ENCODE results near the gene TBC1D22A. TPM values are rescaled to one million over a fixed set of nuclear protein-coding genes. Genes with fewer than 3 reads are reported as not detected.

TBC1D22A gene
- total and polyA plus RNA-seq, 2 experiments from 2014 or later = 16.6 to 18.5 TPM

DNA sequence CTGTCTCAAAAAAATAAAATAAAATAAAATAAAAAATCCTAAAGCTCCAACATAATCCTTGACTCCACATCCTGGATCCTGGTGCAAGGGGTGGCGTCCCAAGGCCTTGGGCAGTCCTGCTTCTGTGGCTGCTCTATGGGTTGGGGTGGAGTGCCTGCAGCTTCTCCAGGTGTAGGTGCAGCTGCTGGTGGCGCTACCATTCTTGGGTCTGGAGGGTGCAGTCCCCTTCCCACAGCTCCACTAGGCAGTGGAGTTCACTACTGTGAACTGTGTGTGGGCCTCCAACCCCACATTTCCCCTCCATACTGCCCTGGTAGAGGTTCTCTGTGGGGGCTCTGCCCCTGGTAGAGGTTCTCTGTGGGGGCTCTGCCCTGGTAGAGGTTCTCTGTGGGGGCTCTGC, 6.9 kb upstream of the TBC1D22A start:
- H3K9me3 ChIP-seq (ENCODE audit: low read depth) = no peaks in the 10 kb centered on the region
- H3K4me3 ChIP-seq = no peak overlapping the region
- H3K27me3 ChIP-seq = no peaks in the 10 kb centered on the region
- no peak overlapping the region for H3K27ac ChIP-seq
- H3K4me1 ChIP-seq (ENCODE audit: low read depth) = peaks cover 5% of the 10 kb centered on the region
- TF ChIP-seq, protein P1, sequence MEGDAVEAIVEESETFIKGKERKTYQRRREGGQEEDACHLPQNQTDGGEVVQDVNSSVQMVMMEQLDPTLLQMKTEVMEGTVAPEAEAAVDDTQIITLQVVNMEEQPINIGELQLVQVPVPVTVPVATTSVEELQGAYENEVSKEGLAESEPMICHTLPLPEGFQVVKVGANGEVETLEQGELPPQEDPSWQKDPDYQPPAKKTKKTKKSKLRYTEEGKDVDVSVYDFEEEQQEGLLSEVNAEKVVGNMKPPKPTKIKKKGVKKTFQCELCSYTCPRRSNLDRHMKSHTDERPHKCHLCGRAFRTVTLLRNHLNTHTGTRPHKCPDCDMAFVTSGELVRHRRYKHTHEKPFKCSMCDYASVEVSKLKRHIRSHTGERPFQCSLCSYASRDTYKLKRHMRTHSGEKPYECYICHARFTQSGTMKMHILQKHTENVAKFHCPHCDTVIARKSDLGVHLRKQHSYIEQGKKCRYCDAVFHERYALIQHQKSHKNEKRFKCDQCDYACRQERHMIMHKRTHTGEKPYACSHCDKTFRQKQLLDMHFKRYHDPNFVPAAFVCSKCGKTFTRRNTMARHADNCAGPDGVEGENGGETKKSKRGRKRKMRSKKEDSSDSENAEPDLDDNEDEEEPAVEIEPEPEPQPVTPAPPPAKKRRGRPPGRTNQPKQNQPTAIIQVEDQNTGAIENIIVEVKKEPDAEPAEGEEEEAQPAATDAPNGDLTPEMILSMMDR (IDR thresholded peaks at IDR 0.05; ENCODE audit: low read depth, low read length) = no peak
- no peak for DNase-seq (ENCODE audit: low read depth in 1 of 2, low spot score in 1 of 2)
- H3K36me3 ChIP-seq = no peaks in the 10 kb centered on the region

DNA sequence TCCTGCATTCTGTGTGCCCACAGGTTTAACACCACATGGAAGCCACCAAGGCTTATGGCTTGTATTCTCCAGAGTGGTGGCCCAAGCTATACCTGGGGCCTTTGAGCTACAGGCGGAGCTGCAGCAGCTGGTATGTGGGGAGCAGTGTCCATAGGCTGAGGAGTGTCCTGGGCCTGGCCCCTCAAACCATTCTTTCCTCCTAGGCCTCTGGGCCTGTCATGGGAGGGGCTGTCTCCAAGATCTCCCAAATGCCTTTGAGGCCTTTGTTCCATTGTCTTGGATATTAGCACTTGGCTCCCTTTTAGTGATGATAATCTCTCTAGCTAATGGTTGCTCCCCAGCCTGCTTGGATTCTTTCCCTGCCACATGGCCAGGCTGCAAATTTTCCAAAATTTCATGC, 6.4 kb upstream of the TBC1D22A start:
- no peak overlapping the region for H3K4me3 ChIP-seq
- H3K9me3 ChIP-seq (ENCODE audit: low read depth) = no peaks in the 10 kb centered on the region
- no peaks in the 10 kb centered on the region for H3K36me3 ChIP-seq
- no peaks in the 10 kb centered on the region for H3K27me3 ChIP-seq
- no peak for DNase-seq (ENCODE audit: low read depth in 1 of 2, low spot score in 1 of 2)
- H3K4me1 ChIP-seq (ENCODE audit: low read depth) = peaks cover 5% of the 10 kb centered on the region
- no peak overlapping the region for H3K27ac ChIP-seq
- TF ChIP-seq, protein P1 (IDR thresholded peaks at IDR 0.05; ENCODE audit: low read depth, low read length) = no peak

DNA sequence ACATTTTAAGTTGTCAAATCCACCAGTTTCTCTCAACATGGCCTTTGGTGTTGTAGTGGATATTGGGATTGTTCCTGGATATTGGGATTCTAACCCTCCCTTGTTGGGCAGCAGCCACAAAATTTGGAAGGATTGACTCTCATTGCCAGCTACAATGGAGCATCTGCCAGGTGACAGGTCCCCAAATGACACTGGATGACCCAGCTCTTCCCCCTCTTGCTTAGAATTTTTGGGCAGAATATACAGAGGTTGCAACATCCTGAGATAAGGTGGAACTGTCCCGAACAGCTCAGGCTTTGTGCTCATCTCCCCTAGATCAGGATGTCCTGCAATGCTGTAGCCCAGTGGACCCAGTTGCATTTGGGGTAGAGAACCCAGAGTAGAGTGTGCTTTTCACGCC, 5.3 kb upstream of the TBC1D22A start:
- no peak overlapping the region for H3K27ac ChIP-seq
- no peak for DNase-seq (ENCODE audit: low read depth in 1 of 2, low spot score in 1 of 2)
- TF ChIP-seq, protein P1 (IDR thresholded peaks at IDR 0.05; ENCODE audit: low read depth, low read length) = no peak
- no peaks in the 10 kb centered on the region for H3K36me3 ChIP-seq
- no peaks in the 10 kb centered on the region for H3K27me3 ChIP-seq
- no peak overlapping the region for H3K4me3 ChIP-seq
- no peaks in the 10 kb centered on the region for H3K9me3 ChIP-seq (ENCODE audit: low read depth)
- peaks cover 9% of the 10 kb centered on the region for H3K4me1 ChIP-seq (ENCODE audit: low read depth)

DNA sequence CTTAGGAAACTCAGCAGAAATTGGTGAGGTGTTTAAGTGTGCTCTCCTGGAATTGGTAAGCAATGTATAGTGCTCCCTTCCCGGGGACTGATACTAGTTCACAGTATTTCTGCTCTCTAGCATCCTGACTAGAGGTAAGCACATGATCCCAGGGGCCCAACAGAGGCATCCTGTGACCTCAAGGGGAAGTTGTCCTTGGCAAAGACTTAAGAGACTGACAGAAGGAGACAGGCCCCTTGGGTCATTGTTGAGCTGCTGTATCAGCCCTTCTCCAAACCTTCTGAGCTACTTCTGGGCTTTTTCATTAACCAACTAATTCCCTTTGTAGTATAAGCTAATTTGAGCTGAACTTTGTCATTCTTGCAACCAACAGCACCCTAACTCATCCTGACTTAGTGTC, 4.3 kb upstream of the TBC1D22A start:
- Histone ChIP-seq H3K4me3 (no peak overlapping the region), H3K27me3 (no peaks in the 10 kb centered on the region), H3K27ac (peak overlapping the region; percentile 76), H3K36me3 (no peaks in the 10 kb centered on the region), H3K4me1 (ENCODE audit: low read depth) (peaks cover 9% of the 10 kb centered on the region), H3K9me3 (ENCODE audit: low read depth) (no peaks in the 10 kb centered on the region)
- TF ChIP-seq, protein P1 (IDR thresholded peaks at IDR 0.05; ENCODE audit: low read depth, low read length) = no peak
- DNase-seq (ENCODE audit: low read depth in 1 of 2, low spot score in 1 of 2) = no peak

DNA sequence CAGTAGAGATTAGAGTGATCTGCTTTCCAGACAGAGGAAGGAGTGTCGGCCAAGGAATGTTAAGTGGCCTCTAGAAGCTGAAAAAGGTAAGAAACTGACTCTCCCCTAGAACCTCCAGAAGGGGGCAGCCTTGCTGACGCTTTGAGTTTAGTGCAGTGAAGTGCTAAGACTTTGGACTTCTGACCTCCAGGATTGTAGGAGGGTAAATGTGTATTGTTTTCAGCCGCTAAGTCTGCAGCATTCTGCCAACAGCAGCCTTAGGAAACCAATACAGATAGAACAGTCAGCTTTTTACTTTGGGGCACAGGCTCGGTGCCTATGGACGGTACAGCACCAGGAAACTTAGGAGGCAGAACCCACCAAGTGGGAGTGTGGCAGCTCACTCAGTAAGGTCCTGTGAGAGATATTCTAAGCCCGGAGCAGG, 3.6 kb upstream of the TBC1D22A start:
- H3K4me3 ChIP-seq = no peak overlapping the region
- no peaks in the 10 kb centered on the region for H3K9me3 ChIP-seq (ENCODE audit: low read depth)
- TF ChIP-seq, protein P1 (IDR thresholded peaks at IDR 0.05; ENCODE audit: low read depth, low read length) = peak; percentile 85
- H3K27ac ChIP-seq = peak overlapping the region; percentile 76
- no peaks in the 10 kb centered on the region for H3K27me3 ChIP-seq
- peak; percentile 80 to 88 for DNase-seq (ENCODE audit: low read depth in 1 of 2, low spot score in 1 of 2)
- H3K36me3 ChIP-seq = no peaks in the 10 kb centered on the region
- H3K4me1 ChIP-seq (ENCODE audit: low read depth) = peaks cover 9% of the 10 kb centered on the region

DNA sequence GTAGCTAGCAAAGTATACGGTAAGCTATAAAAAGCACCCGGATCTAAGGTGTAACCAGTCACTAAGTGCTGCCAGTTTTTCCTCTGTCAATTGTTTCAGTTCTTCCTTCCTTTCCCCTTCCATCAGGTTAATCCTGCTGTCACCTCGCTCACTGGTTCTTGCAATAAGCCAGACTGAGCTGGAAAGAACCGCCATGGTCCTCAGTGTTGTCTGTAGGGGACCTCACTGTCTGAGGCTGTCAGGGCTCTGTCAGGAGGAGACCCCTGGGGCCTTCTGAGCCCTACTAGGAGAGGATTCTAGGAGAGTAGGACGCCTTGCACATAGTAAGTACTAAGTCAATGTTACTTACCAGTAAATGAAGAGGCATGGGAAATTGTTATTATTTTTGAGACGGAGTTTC, 1.4 kb upstream of the TBC1D22A start:
- no peaks in the 10 kb centered on the region for H3K9me3 ChIP-seq (ENCODE audit: low read depth)
- no peak for DNase-seq (ENCODE audit: low read depth in 1 of 2, low spot score in 1 of 2)
- H3K4me1 ChIP-seq (ENCODE audit: low read depth) = peaks cover 9% of the 10 kb centered on the region
- H3K36me3 ChIP-seq = no peaks in the 10 kb centered on the region
- H3K4me3 ChIP-seq = no peak overlapping the region
- TF ChIP-seq, protein P1 (IDR thresholded peaks at IDR 0.05; ENCODE audit: low read depth, low read length) = no peak
- peak overlapping the region; percentile 38 for H3K27ac ChIP-seq
- no peaks in the 10 kb centered on the region for H3K27me3 ChIP-seq

Data from cardiac muscle cell (in vitro differentiated cells and primary cell).